Colonic mucosa (tissue), 4 donors: Measurements from ENCODE around the gene PCBP2. TPM values are rescaled to one million over a fixed set of nuclear protein-coding genes. Genes with fewer than 3 reads are reported as not detected.
"Not testable (repeated sequence)": the region's sequence is repeated elsewhere in the genome, so short reads cannot be mapped to it uniquely, and the experiment has no call there.

Experiments used
- DNase-seq: peaks from one replicate; pipeline ENCODE4 v3.0.0-alpha.2; 2020
- H3K27ac ChIP-seq: fragments of 200-600 bp; one replicate; pipeline ENCODE4 v1.8.0; 2021
- H3K27me3 ChIP-seq: fragments of 200-600 bp; one replicate; pipeline ENCODE4 v1.8.0; 2021
- H3K36me3 ChIP-seq: fragments of 200-600 bp; one replicate; pipeline ENCODE4 v1.8.0; 2021
- H3K4me1 ChIP-seq: fragments of 200-600 bp; one replicate; pipeline ENCODE4 v1.8.0; 2021; ENCODE audit warnings: mild to moderate bottlenecking
- H3K4me3 ChIP-seq: fragments of 200-600 bp; one replicate; pipeline ENCODE4 v1.8.0; 2021
- H3K9ac ChIP-seq, 2 donors: one replicate each; pipeline ENCODE4 v1.7.0; 2013; ENCODE audit warnings: control low read depth in 2 of 2, low read depth in 2 of 2, low read length in 2 of 2
- H3K9me3 ChIP-seq: fragments of 200-600 bp; one replicate; pipeline ENCODE4 v1.8.0; 2021
- intact Hi-C: fragments of 100-400 bp; cut with DNase I; formaldehyde crosslinking; loops from one replicate; pipeline ENCODE4 v1.14.1; 2022
- total RNA-seq, 2 donors: library from RNA; stranded (reverse); fragmentation: NEBNext Ultra II Directional in 1 of 2; extraction: Animal tissue kit (Norgen Biotek cat#: 25700) in 1 of 2; gene quantifications; one replicate each; pipeline ENCODE4 v1.2.1, GENCODE V29; 2021
- TF ChIP-seq, protein P1 (sequence below): fragments of 200-600 bp; IDR thresholded peaks from one replicate; pipeline ENCODE4 v1.8.0; 2022; ENCODE audit warnings: antibody characterized with exemption, mild to moderate bottlenecking
- donor health status: healthy.
- donor health status: DM: no; HTN: no; CAD: no.
- donor health status: DM: no; HTN: no; CAD: no.

PCBP2 gene
- total RNA-seq, 2 donors from 2014 or later = 579 to 596 TPM

DNA sequence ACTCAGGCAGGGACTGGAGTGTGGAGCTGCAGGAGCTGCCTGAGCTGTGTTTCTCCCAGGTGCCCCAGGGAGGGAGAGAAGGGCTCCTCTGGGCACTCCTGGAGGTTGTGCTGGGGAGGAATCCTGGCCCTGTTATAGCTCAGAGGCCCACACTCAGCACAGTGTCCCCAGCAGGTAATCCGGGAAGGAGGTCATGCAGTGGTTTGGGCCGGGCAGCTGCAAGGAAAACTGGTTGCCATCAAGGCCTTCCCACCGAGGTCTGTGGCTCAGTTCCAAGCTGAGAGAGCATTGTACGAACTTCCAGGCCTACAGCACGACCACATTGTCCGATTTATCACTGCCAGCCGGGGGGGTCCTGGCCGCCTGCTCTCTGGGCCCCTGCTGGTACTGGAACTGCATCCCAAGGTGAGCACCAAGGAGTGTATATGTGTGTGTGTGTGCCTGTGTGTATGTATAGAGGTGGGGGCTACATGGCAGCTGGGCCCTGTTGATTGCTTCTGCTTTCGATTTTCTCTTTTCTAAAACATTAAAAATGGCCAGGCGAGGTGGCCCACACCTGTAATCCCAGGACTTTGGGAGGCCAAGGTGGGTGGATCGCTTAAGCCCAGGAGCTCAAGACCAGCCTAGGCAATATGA is 26.3 kb upstream of the PCBP2 start:
- H3K4me3 ChIP-seq = no peak overlapping the region
- no peak for DNase-seq
- H3K27me3 ChIP-seq = no peaks in the 10 kb centered on the region
- H3K36me3 ChIP-seq = no peaks in the 10 kb centered on the region
- H3K9me3 ChIP-seq = no peaks in the 10 kb centered on the region
- TF ChIP-seq, protein P1, sequence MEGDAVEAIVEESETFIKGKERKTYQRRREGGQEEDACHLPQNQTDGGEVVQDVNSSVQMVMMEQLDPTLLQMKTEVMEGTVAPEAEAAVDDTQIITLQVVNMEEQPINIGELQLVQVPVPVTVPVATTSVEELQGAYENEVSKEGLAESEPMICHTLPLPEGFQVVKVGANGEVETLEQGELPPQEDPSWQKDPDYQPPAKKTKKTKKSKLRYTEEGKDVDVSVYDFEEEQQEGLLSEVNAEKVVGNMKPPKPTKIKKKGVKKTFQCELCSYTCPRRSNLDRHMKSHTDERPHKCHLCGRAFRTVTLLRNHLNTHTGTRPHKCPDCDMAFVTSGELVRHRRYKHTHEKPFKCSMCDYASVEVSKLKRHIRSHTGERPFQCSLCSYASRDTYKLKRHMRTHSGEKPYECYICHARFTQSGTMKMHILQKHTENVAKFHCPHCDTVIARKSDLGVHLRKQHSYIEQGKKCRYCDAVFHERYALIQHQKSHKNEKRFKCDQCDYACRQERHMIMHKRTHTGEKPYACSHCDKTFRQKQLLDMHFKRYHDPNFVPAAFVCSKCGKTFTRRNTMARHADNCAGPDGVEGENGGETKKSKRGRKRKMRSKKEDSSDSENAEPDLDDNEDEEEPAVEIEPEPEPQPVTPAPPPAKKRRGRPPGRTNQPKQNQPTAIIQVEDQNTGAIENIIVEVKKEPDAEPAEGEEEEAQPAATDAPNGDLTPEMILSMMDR = no peak
- H3K9ac ChIP-seq = no peak overlapping the region
- H3K4me1 ChIP-seq = no peaks in the 10 kb centered on the region
- no peak overlapping the region for H3K27ac ChIP-seq
- intact Hi-C loops = no loop called here

DNA sequence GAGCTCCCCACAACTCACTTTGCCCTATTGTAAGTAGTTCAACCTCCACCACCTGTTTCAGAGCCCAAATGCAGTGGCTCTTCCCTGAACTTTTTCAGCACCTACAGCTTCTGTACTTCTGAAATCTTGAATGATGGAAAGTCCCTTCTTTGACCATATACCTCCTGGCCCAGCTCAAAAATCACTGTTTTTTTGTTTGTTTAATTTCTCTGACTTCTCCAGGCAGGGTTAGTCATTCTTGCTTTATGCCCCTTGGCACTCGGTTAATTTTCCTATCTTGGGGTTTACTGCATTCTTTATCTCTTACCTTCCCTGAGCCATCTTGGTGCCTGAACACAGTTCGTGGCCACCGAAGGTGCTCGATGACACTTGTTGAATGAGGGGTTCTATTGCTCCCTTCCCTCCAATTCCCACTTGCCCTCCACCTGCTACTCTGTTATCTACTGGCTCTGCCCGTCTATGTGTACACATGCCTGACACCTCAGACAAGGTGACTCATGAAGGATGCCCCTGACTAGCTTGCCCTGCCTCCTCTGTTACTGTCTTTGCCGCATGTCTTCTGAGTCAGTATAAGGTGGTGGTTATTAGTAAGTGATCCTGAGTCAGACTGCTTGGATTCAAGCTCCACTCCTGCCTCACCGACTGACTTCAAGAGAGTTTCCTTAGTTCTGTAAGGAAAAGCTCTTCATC is 23.9 kb upstream of the PCBP2 start:
- intact Hi-C loops = no loop called here
- DNase-seq = no peak
- TF ChIP-seq, protein P1 = no peak

DNA sequence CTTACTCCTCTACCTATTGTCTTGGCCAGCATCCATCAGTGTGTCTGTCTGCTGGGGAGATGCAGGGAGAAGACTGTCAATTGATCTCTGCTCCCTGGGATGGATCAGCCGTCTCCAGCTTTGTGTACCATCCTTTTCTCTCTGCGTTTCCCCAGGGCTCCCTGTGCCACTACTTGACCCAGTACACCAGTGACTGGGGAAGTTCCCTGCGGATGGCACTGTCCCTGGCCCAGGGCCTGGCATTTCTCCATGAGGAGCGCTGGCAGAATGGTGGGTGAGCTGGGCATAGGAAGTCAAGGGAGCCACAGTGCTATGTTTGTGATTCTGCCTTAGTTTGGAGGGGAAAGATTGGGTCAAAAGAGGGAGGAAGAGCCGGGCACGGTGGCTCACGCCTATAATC is 23.2 kb upstream of the PCBP2 start:
- no peak overlapping the region for H3K27ac ChIP-seq
- no peak overlapping the region for H3K4me3 ChIP-seq
- intact Hi-C loops = no loop called here
- no peaks in the 10 kb centered on the region for H3K4me1 ChIP-seq
- TF ChIP-seq, protein P1 = no peak
- DNase-seq = no peak
- no peak overlapping the region for H3K9ac ChIP-seq
- no peaks in the 10 kb centered on the region for H3K27me3 ChIP-seq
- no peaks in the 10 kb centered on the region for H3K36me3 ChIP-seq
- H3K9me3 ChIP-seq = no peaks in the 10 kb centered on the region

More for the DNA sequence above, 23.9 kb upstream of the PCBP2 start:
- Histone ChIP-seq H3K27ac (no peak overlapping the region), H3K4me1 (no peaks in the 10 kb centered on the region), H3K27me3 (no peaks in the 10 kb centered on the region), H3K36me3 (no peaks in the 10 kb centered on the region), H3K9me3 (no peaks in the 10 kb centered on the region), H3K4me3 (no peak overlapping the region), H3K9ac (no peak overlapping the region)

DNA sequence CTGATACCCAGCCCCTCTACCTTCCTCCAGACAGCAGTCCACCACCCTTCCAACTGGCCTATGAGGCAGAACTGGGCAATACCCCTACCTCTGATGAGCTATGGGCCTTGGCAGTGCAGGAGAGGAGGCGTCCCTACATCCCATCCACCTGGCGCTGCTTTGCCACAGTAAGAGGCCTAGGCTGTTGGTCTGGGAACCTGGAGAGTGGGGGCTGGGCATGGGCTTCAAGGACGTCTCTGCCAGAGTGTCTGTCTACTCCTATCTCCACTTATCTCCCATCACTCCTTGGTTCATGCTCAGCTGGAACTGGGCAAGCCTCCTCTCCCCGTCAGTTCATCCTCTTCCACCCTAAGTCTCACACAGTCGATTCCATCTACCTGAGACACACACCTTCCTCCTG is 21.8 kb upstream of the PCBP2 start:
- Histone ChIP-seq H3K27ac (no peak overlapping the region), H3K9me3 (no peaks in the 10 kb centered on the region), H3K27me3 (no peaks in the 10 kb centered on the region), H3K36me3 (no peaks in the 10 kb centered on the region), H3K4me1 (no peaks in the 10 kb centered on the region), H3K4me3 (no peak overlapping the region), H3K9ac (no peak overlapping the region)
- TF ChIP-seq, protein P1 = no peak
- no peak for DNase-seq
- intact Hi-C loops = no loop called here

DNA sequence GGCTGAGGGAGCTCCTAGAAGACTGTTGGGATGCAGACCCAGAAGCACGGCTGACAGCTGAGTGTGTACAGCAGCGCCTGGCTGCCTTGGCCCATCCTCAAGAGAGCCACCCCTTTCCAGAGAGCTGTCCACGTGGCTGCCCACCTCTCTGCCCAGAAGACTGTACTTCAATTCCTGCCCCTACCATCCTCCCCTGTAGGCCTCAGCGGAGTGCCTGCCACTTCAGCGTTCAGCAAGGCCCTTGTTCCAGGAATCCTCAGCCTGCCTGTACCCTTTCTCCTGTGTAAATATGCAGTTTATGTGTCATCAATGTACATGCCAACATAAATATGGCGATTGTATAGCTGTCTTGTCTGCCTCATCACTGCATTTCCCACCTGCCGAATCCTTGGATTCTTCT is 20.7 kb upstream of the PCBP2 start:
- TF ChIP-seq, protein P1 = no peak
- H3K4me1 ChIP-seq = no peaks in the 10 kb centered on the region
- no peaks in the 10 kb centered on the region for H3K9me3 ChIP-seq
- H3K4me3 ChIP-seq = no peak overlapping the region
- no peaks in the 10 kb centered on the region for H3K36me3 ChIP-seq
- no peak overlapping the region for H3K9ac ChIP-seq
- no peak for DNase-seq
- H3K27me3 ChIP-seq = no peaks in the 10 kb centered on the region
- intact Hi-C loops = no loop called here
- H3K27ac ChIP-seq = no peak overlapping the region

DNA sequence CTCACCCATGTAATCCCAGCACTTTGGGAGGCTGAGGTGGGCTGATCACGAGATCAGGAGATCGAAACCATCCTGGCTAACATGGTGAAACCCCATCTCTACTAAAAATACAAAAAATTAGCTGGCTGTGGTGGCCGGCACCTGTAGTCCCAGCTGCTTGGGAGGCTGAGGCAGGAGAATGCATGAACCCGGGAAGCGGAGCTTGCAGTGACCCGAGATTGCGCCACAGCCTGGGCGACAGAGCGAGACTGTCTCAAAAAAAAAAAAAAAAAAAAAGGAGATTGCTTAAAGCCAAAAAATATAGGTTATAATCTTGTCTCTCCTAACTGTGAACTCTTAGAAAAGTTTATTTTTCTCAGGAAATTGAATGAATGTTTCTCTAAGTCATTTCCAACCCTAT is 16.6 kb upstream of the PCBP2 start:
- H3K27me3 ChIP-seq, H3K36me3 ChIP-seq, intact Hi-C loops, H3K4me1 ChIP-seq, H3K4me3 ChIP-seq, H3K9ac ChIP-seq, H3K27ac ChIP-seq, DNase-seq, H3K9me3 ChIP-seq: not testable (repeated sequence)

DNA sequence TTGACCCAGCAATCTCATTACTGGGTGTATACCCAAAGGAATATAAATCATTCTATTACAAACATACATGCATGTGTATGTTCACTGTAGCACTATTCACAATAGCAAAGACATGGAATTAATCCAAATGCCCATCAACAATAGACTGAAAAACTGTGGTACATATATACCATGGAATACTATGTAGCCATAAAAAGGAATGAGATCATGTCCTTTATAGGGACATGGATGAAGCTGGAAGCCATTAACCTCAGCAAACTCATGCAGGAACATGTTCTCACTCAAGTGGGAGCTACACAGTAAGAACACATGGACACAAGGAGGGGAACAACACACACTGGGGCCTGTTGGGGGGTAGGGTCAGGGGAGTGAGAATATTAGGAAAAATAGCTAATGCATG is 12.3 kb upstream of the PCBP2 start:
- H3K9ac ChIP-seq, intact Hi-C loops, DNase-seq, H3K36me3 ChIP-seq, H3K4me1 ChIP-seq, H3K4me3 ChIP-seq, H3K9me3 ChIP-seq, H3K27ac ChIP-seq, H3K27me3 ChIP-seq: not testable (repeated sequence)
